ENCODE data around the gene CNNM1.

CNNM1 gene

GRCh38 chr10:99424656-99425055, 95.5 kb downstream of the CNNM1 start:
- no peak overlapping the region for H3K4me3 ChIP-seq
- no peaks in the 10 kb centered on the region for H3K27me3 ChIP-seq
- H3K4me1 ChIP-seq, result peaks cover 0 to 7% (median 3%) of the 10 kb centered on the region in 4 donors
- H3K9me3 ChIP-seq, result no peaks in the 10 kb centered on the region
- no peak overlapping the region for H3K27ac ChIP-seq
- H3K36me3 ChIP-seq, result peaks cover 3 to 24% (median 22%) of the 10 kb centered on the region in 3 donors
- intact Hi-C loops (cut with DNase I; ENCODE audit: low total_unique reads), result no loop called here
- DNase-seq, result no peak
- no peak for TF ChIP-seq CTCF (IDR thresholded peaks at IDR 0.05)

GRCh38 chr10:99425204-99425603, 96.0 kb downstream of the CNNM1 start:
- no peak overlapping the region for H3K4me3 ChIP-seq
- intact Hi-C loops (cut with DNase I; ENCODE audit: low total_unique reads), result no loop called here
- DNase-seq, result no peak

GRCh38 chr10:99426689-99427088, 97.5 kb downstream of the CNNM1 start:
- no peak overlapping the region for H3K4me3 ChIP-seq
- no peaks in the 10 kb centered on the region for H3K27me3 ChIP-seq
- intact Hi-C loops (cut with DNase I; ENCODE audit: low total_unique reads), result no loop called here
- H3K9me3 ChIP-seq, result no peaks in the 10 kb centered on the region
- H3K27ac ChIP-seq, result no peak overlapping the region
- no peak for DNase-seq
- peaks cover 0 to 15% (median 12%) of the 10 kb centered on the region in 4 donors for H3K4me1 ChIP-seq
- TF ChIP-seq CTCF (IDR thresholded peaks at IDR 0.05), result no peak
- H3K36me3 ChIP-seq, result peaks cover 0 to 12% (median 12%) of the 10 kb centered on the region in 3 donors

More at GRCh38 chr10:99425204-99425603, 96.0 kb downstream of the CNNM1 start:
- Histone ChIP-seq H3K27ac (no peak overlapping the region), H3K4me1 (peaks cover 0 to 12% (median 7%) of the 10 kb centered on the region in 4 donors), H3K9me3 (no peaks in the 10 kb centered on the region), H3K36me3 (peaks cover 0 to 18% (median 17%) of the 10 kb centered on the region in 3 donors), H3K27me3 (no peaks in the 10 kb centered on the region)
- no peak for TF ChIP-seq CTCF (IDR thresholded peaks at IDR 0.05)

GRCh38 chr10:99427566-99428190, 98.5 kb downstream of the CNNM1 start:
- Histone ChIP-seq H3K36me3 (peaks cover 0 to 12% (median 12%) of the 10 kb centered on the region in 3 donors), H3K27ac (no peak overlapping the region), H3K27me3 (no peaks in the 10 kb centered on the region), H3K4me1 (peaks cover 0 to 20% (median 16%) of the 10 kb centered on the region in 4 donors), H3K9me3 (no peaks in the 10 kb centered on the region), H3K4me3 (no peak overlapping the region)
- intact Hi-C loops (cut with DNase I; ENCODE audit: low total_unique reads), result no loop called here
- DNase-seq, result no peak
- no peak for TF ChIP-seq CTCF (IDR thresholded peaks at IDR 0.05)

GRCh38 chr10:99429517-99430095, 100.5 kb downstream of the CNNM1 start:
- TF ChIP-seq CTCF (IDR thresholded peaks at IDR 0.05), result no peak
- intact Hi-C loops (cut with DNase I; ENCODE audit: low total_unique reads), result loop anchor here (2.0 kb wide), 1 partner anchor 191 kb away; the partner anchor contains the start of gene SLC25A28
- Histone ChIP-seq H3K36me3 (peaks cover 0 to 12% (median 11%) of the 10 kb centered on the region in 3 donors), H3K27me3 (no peaks in the 10 kb centered on the region), H3K4me1 (peaks cover 0 to 25% (median 16%) of the 10 kb centered on the region in 4 donors), H3K27ac (peak overlapping the region; percentile 85 to 90), H3K9me3 (no peaks in the 10 kb centered on the region), H3K4me3 (peak overlapping the region; percentile 87 to 92)
- DNase-seq, result no peak
